SK-N-SH (cell line): ENCODE data around the gene XIST. TPM values are rescaled to one million over a fixed set of nuclear protein-coding genes. Genes with fewer than 3 reads are reported as not detected.

ENCODE experiments used
- CTCF ChIA-PET: fragments of 300-600, 350-600 bp; formaldehyde crosslinking; extraction: SDS; loops from one replicate; lab custom pipeline; 2021; lab: Yijun Ruan, JAX
- POLR2A ChIA-PET: fragments of 350-600 bp; sonication (Branson Sonifier 250); formaldehyde crosslinking; extraction: SDS; loops from one replicate; lab custom pipeline; 2020; ENCODE audit warnings: antibody characterized with exemption, inconsistent platforms; lab: Yijun Ruan, JAX
- DNase-seq: peaks from one replicate; pipeline ENCODE4 v3.0.0; 2012
- H2AFZ ChIP-seq: fragments of 200-600 bp; sonication (generic); 2 replicates; pipeline ENCODE4 v1.8.1; 2016; ENCODE audit warnings: antibody characterized with exemption, mild to moderate bottlenecking, low read depth
- H3F3A ChIP-seq: fragments of 200-600 bp; sonication (generic); replicated peaks from 2 replicates; pipeline ENCODE3; 2016; ENCODE audit warnings: antibody characterized with exemption, mild to moderate bottlenecking; ENCODE audit not compliant: insufficient read depth
- H3K27ac ChIP-seq, 2 experiments: fragments of 200-500 bp in 1 of 2; fragments of 200-600 bp in 1 of 2; sonication (Bioruptor generic) in 1 of 2; sonication (generic), shearing (Covaris generic) in 1 of 2; 2 replicates each; pipeline versions ENCODE4 v1.5.1 to v1.6.1; 2014 to 2016; ENCODE audit warnings: low read depth in 2 of 2, inconsistent platforms in 1 of 2, low read length in 1 of 2, mild to moderate bottlenecking in 1 of 2, mixed read lengths in 1 of 2
- H3K27me3 ChIP-seq: fragments of 200-600 bp; sonication (generic), shearing (Covaris generic); 2 replicates; pipeline ENCODE4 v1.6.1; 2016; ENCODE audit warnings: mixed run types; ENCODE audit not compliant: insufficient read depth
- H3K36me3 ChIP-seq, 2 experiments: fragments of 200-500 bp in 1 of 2; fragments of 200-600 bp in 1 of 2; sonication (Bioruptor generic) in 1 of 2; sonication (generic) in 1 of 2; replicated peaks in 1 of 2; 2 replicates each; pipeline versions ENCODE3 to v1.5.1; 2014 to 2016; ENCODE audit warnings: low read length in 1 of 2, mild to moderate bottlenecking in 1 of 2; ENCODE audit not compliant: insufficient read depth in 2 of 2, control insufficient read depth in 1 of 2
- H3K4me1 ChIP-seq, 2 experiments: fragments of 200-500 bp in 1 of 2; fragments of 200-600 bp in 1 of 2; sonication (Bioruptor generic) in 1 of 2; sonication (generic), shearing (Covaris generic) in 1 of 2; 2 replicates each; pipeline versions ENCODE4 v1.5.1 to v1.6.1; 2014 to 2016; ENCODE audit warnings: low read depth in 1 of 2, low read length in 1 of 2, mixed run types in 1 of 2; ENCODE audit not compliant: insufficient read depth in 2 of 2, control insufficient read depth in 1 of 2
- H3K4me2 ChIP-seq: fragments of 200-600 bp; sonication (generic), shearing (Covaris generic); 2 replicates; pipeline ENCODE4 v1.6.1; 2017; ENCODE audit warnings: mixed run types
- H3K4me3 ChIP-seq, 2 experiments: fragments of 200-500 bp in 1 of 2; fragments of 200-600 bp in 1 of 2; sonication (Bioruptor generic) in 1 of 2; sonication (generic), shearing (Covaris generic) in 1 of 2; 2 replicates each; pipeline versions ENCODE4 v1.5.1 to v1.8.1; 2014 to 2016; ENCODE audit warnings: low read depth in 2 of 2, inconsistent platforms in 1 of 2, low read length in 1 of 2, mild to moderate bottlenecking in 1 of 2, mixed read lengths in 1 of 2, moderate library complexity in 1 of 2
- H3K79me2 ChIP-seq: fragments of 200-600 bp; sonication (generic); 2 replicates; pipeline ENCODE4 v1.8.1; 2017; ENCODE audit warnings: mild to moderate bottlenecking; ENCODE audit not compliant: insufficient read depth
- H3K9ac ChIP-seq: fragments of 200-600 bp; sonication (generic); 2 replicates; pipeline ENCODE4 v1.6.1; 2017; ENCODE audit warnings: mixed run types
- H3K9me2 ChIP-seq: fragments of 200-600 bp; sonication (generic); 2 replicates; pipeline ENCODE4 v1.6.1; 2017; ENCODE audit warnings: mixed run types
- H3K9me3 ChIP-seq: fragments of 200-600 bp; sonication (generic); 2 replicates; pipeline ENCODE4 v1.6.1; 2017; ENCODE audit warnings: mixed run types, mild to moderate bottlenecking, moderate library complexity
- H4K20me1 ChIP-seq: fragments of 200-600 bp; sonication (generic); 2 replicates; pipeline ENCODE4 v1.6.1; 2017; ENCODE audit warnings: mild to moderate bottlenecking, mixed run types; ENCODE audit not compliant: insufficient read depth
- CHD2 ChIP-seq: fragments of 150-350 bp; IDR thresholded peaks from 2 replicates; pipeline ENCODE4 v1.6.1; 2018; ENCODE audit warnings: low read length; ENCODE audit not compliant: partially characterized antibody
- EP300 ChIP-seq, 2 experiments: IDR thresholded peaks; 2 replicates each; pipeline versions ENCODE4 v1.4.0 to v1.6.1; 2012; ENCODE audit warnings: borderline replicate concordance in 1 of 2, low read depth in 1 of 2, low read length in 1 of 2
- EZH2phosphoT487 ChIP-seq: fragments of 200-600 bp; sonication (generic); IDR thresholded peaks from 2 replicates; pipeline ENCODE4 v1.6.1; 2017; ENCODE audit warnings: low read depth, mixed run types, mild to moderate bottlenecking, antibody characterized with exemption, moderate library complexity, borderline replicate concordance
- FOSL2 ChIP-seq: IDR thresholded peaks from 2 replicates; pipeline ENCODE4 v1.4.0; 2012; ENCODE audit warnings: low read depth, mild to moderate bottlenecking, moderate library complexity, borderline replicate concordance
- FOXJ3 ChIP-seq: sonication (generic); formaldehyde crosslinking; IDR thresholded peaks from 2 replicates; pipeline ENCODE4 v1.5.1; 2020; ENCODE audit warnings: mild to moderate bottlenecking, missing genetic modification reagents
- FOXM1 ChIP-seq: IDR thresholded peaks from 2 replicates; pipeline ENCODE4 v1.4.0; 2012; ENCODE audit warnings: low read depth, mild to moderate bottlenecking
- GABPA ChIP-seq: IDR thresholded peaks from 2 replicates; pipeline ENCODE4 v1.4.0; 2012; ENCODE audit warnings: low read depth, mild to moderate bottlenecking
- GATA2 ChIP-seq: sonication (generic); formaldehyde crosslinking; IDR thresholded peaks from 2 replicates; pipeline ENCODE4 v1.5.0; 2020; ENCODE audit warnings: mild to moderate bottlenecking, missing genetic modification reagents
- NFIC ChIP-seq: IDR thresholded peaks from 2 replicates; pipeline ENCODE4 v1.4.0; 2012; ENCODE audit warnings: borderline replicate concordance
- POLR2AphosphoS5 ChIP-seq: IDR thresholded peaks from 2 replicates; pipeline ENCODE4 v1.6.1; 2012; ENCODE audit warnings: low read depth, low read length
- RAD21 ChIP-seq: IDR thresholded peaks from 2 replicates; pipeline ENCODE4 v1.6.1; 2012; ENCODE audit warnings: mild to moderate bottlenecking, low read length
- RCOR1 ChIP-seq: fragments of 150-350 bp; IDR thresholded peaks from 2 replicates; pipeline ENCODE4 v1.6.1; 2017; ENCODE audit warnings: antibody characterized with exemption, low read length
- RFX5 ChIP-seq: IDR thresholded peaks from 2 replicates; pipeline ENCODE4 v1.6.1; 2012; ENCODE audit warnings: mild to moderate bottlenecking, improper control_type of control experiment, low read length
- RXRA ChIP-seq: IDR thresholded peaks from 2 replicates; pipeline ENCODE4 v1.4.0; 2012; ENCODE audit warnings: low read depth, mild to moderate bottlenecking, borderline replicate concordance
- SIN3A ChIP-seq: IDR thresholded peaks from 2 replicates; pipeline ENCODE4 v1.6.1; 2012; ENCODE audit warnings: low read depth, mild to moderate bottlenecking, low read length, moderate library complexity, borderline replicate concordance
- SMC3 ChIP-seq: IDR thresholded peaks from 2 replicates; pipeline ENCODE4 v1.6.1; 2012; ENCODE audit warnings: low read depth, low read length, improper control_type of control experiment
- TAF1 ChIP-seq: IDR thresholded peaks from 2 replicates; pipeline ENCODE4 v1.6.1; 2012; ENCODE audit warnings: low read depth, mild to moderate bottlenecking, low read length, moderate library complexity, borderline replicate concordance
- YY1 ChIP-seq: IDR thresholded peaks from 2 replicates; pipeline ENCODE4 v1.4.0; 2012; ENCODE audit warnings: low read depth, mild to moderate bottlenecking
- WGBS: methylation state at CpG from one replicate; pipeline ENCODE4 v1.1.6; 2017; ENCODE audit warnings: low lambda C conversion rate; 5-methylcytosine and 5-hydroxymethylcytosine counted together
- polyA plus RNA-seq, 3 experiments: library from polyadenylated mRNA; depleted of rRNA; stranded (reverse); fragments of >200 nt; gene quantifications; 2 replicates each; pipeline ENCODE4 v1.2.3, GENCODE V29; 2012
- TF ChIP-seq, protein P1 (sequence below): IDR thresholded peaks from 2 replicates; pipeline ENCODE4; 2012
- TF ChIP-seq, protein P2 (sequence below): fragments of 150-350 bp; IDR thresholded peaks from 2 replicates; pipeline ENCODE4 v1.6.1; 2017; ENCODE audit warnings: antibody characterized with exemption, low read length, low read depth, borderline replicate concordance
- TF ChIP-seq, protein P3 (sequence below): fragments of 200-600 bp; sonication (generic); IDR thresholded peaks from 2 replicates; pipeline ENCODE4 v1.6.1; 2017; ENCODE audit warnings: antibody characterized with exemption, mild to moderate bottlenecking, moderate library complexity
- TF ChIP-seq, protein P4 (sequence below): IDR thresholded peaks from 2 replicates; pipeline ENCODE4 v1.4.0; 2012; ENCODE audit warnings: low read depth, borderline replicate concordance
- TF ChIP-seq, protein P5 (sequence below): fragments of 150-350 bp; IDR thresholded peaks from 2 replicates; pipeline ENCODE4 v1.6.1; 2016; ENCODE audit warnings: mild to moderate bottlenecking, low read depth, low read length
- TF ChIP-seq, protein P6 (sequence below): IDR thresholded peaks from 2 replicates; pipeline ENCODE4 v1.4.0; 2012; ENCODE audit warnings: low read depth

XIST gene
- polyA plus RNA-seq, 1 of the 3 experiments (the other 2 are of a cell fraction) = 135 TPM

DNA sequence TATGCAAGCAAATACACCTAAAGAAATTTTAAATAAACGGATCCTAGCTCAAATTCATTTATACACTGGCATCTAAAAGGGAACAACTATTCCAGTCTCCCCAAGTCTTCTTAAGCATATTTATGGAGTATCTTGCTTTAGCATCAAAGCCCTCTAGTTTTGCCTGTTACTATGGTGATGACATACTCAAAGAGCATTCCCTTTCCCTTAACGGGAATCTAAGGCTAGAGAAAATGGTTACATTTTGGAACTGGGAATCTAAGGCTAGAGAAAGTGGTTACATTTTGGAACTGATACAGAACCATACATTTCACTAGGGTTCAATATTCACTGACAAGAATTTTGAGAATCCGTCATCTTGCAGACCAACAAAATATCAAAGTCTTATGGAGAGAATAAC lies 18.3 kb downstream of the XIST start:
- H3K9me3 ChIP-seq = no peaks in the 10 kb centered on the region
- 32% methylated on average over 3 of the region's 3 CpGs for WGBS
- DNase-seq = no peak
- no peak overlapping the region for H3K9ac ChIP-seq
- H2AFZ ChIP-seq = no peak overlapping the region
- H3K27ac ChIP-seq = no peak overlapping the region
- peaks cover 100% of the 10 kb centered on the region for H3K79me2 ChIP-seq
- H3K4me1 ChIP-seq = no peaks in the 10 kb centered on the region
- CTCF ChIA-PET = interaction anchor here (1.8 kb wide), 1 partner anchor 21 kb away, joined by 4 read pairs; no protein-coding TSS in a partner anchor
- H3K27me3 ChIP-seq = no peaks in the 10 kb centered on the region
- H3K36me3 ChIP-seq = peaks cover 49 to 55% of the 10 kb centered on the region in 2 experiments
- TF ChIP-seq RAD21 = no peak
- TF ChIP-seq, protein P1, sequence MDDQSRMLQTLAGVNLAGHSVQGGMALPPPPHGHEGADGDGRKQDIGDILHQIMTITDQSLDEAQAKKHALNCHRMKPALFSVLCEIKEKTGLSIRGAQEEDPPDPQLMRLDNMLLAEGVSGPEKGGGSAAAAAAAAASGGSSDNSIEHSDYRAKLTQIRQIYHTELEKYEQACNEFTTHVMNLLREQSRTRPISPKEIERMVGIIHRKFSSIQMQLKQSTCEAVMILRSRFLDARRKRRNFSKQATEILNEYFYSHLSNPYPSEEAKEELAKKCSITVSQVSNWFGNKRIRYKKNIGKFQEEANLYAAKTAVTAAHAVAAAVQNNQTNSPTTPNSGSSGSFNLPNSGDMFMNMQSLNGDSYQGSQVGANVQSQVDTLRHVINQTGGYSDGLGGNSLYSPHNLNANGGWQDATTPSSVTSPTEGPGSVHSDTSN = no peak
- TF ChIP-seq FOSL2 = no peak
- no peak for TF ChIP-seq GATA2
- no peak for TF ChIP-seq SIN3A
- no peak for TF ChIP-seq FOXJ3 (CRISPR knock-in tag)
- TF ChIP-seq, all 33 proteins: peak for 0
- Histone ChIP-seq H3F3A (peaks cover 4% of the 10 kb centered on the region), H4K20me1 (peaks cover 100% of the 10 kb centered on the region), H3K4me3 (no peak overlapping the region), H3K4me2 (no peak overlapping the region), H3K9me2 (no peaks in the 10 kb centered on the region)
- POLR2A ChIA-PET = no interaction called here

DNA sequence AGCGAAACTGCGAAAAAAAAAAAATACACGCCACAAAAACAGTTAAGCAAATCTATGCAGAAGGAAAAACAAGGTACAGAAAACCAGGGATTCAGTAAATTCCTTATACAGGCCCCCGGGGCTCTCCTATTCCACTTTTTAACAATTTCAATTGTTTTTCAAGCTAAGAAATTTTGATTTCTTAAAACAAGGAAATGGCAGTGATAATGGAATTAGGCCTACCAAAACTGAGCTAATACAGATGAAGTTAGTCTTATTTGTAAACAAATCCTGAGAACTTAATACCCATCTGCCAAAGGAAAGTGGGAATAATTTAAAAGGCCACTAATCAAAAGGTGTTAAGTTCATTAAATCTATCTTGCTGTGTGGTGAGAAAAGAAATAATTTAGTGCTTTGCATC lies 20.2 kb downstream of the XIST start:
- no peak overlapping the region for H3K4me2 ChIP-seq
- POLR2A ChIA-PET = interaction anchor here (0.7 kb wide), 1 partner anchor 11 kb away, joined by 3 read pairs; no protein-coding TSS in a partner anchor
- no peak overlapping the region for H2AFZ ChIP-seq
- 47% methylated on average over 4 of the region's 4 CpGs for WGBS
- no peak overlapping the region for H3K27ac ChIP-seq
- peaks cover 7% of the 10 kb centered on the region for H3F3A ChIP-seq
- H3K9ac ChIP-seq = no peak overlapping the region
- H3K4me1 ChIP-seq = no peaks in the 10 kb centered on the region
- no peaks in the 10 kb centered on the region for H3K9me2 ChIP-seq
- peaks cover 100% of the 10 kb centered on the region for H3K79me2 ChIP-seq
- H4K20me1 ChIP-seq = peaks cover 100% of the 10 kb centered on the region
- no peaks in the 10 kb centered on the region for H3K9me3 ChIP-seq
- peaks cover 60 to 62% of the 10 kb centered on the region in 2 experiments for H3K36me3 ChIP-seq
- TF ChIP-seq NFIC = no peak
- no peak for TF ChIP-seq CHD2
- TF ChIP-seq EP300 (IDR thresholded peaks at IDR 0.05; ENCODE audit: borderline replicate concordance in 1 of 2, low read depth in 1 of 2, low read length in 1 of 2) = no peak
- no peak for TF ChIP-seq FOXM1
- TF ChIP-seq RCOR1 = no peak
- no peak for TF ChIP-seq RFX5
- no peak for TF ChIP-seq YY1
- no peak for TF ChIP-seq FOSL2
- no peak for TF ChIP-seq GABPA
- TF ChIP-seq TAF1 = no peak
- TF ChIP-seq, protein P2, sequence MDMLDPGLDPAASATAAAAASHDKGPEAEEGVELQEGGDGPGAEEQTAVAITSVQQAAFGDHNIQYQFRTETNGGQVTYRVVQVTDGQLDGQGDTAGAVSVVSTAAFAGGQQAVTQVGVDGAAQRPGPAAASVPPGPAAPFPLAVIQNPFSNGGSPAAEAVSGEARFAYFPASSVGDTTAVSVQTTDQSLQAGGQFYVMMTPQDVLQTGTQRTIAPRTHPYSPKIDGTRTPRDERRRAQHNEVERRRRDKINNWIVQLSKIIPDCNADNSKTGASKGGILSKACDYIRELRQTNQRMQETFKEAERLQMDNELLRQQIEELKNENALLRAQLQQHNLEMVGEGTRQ = no peak
- TF ChIP-seq EZH2phosphoT487 = no peak
- no peak for TF ChIP-seq POLR2AphosphoS5
- no peak for TF ChIP-seq SMC3
- TF ChIP-seq, protein P3, sequence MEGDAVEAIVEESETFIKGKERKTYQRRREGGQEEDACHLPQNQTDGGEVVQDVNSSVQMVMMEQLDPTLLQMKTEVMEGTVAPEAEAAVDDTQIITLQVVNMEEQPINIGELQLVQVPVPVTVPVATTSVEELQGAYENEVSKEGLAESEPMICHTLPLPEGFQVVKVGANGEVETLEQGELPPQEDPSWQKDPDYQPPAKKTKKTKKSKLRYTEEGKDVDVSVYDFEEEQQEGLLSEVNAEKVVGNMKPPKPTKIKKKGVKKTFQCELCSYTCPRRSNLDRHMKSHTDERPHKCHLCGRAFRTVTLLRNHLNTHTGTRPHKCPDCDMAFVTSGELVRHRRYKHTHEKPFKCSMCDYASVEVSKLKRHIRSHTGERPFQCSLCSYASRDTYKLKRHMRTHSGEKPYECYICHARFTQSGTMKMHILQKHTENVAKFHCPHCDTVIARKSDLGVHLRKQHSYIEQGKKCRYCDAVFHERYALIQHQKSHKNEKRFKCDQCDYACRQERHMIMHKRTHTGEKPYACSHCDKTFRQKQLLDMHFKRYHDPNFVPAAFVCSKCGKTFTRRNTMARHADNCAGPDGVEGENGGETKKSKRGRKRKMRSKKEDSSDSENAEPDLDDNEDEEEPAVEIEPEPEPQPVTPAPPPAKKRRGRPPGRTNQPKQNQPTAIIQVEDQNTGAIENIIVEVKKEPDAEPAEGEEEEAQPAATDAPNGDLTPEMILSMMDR = no peak
- TF ChIP-seq, protein P4, sequence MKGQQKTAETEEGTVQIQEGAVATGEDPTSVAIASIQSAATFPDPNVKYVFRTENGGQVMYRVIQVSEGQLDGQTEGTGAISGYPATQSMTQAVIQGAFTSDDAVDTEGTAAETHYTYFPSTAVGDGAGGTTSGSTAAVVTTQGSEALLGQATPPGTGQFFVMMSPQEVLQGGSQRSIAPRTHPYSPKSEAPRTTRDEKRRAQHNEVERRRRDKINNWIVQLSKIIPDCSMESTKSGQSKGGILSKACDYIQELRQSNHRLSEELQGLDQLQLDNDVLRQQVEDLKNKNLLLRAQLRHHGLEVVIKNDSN = no peak
- TF ChIP-seq, protein P5, sequence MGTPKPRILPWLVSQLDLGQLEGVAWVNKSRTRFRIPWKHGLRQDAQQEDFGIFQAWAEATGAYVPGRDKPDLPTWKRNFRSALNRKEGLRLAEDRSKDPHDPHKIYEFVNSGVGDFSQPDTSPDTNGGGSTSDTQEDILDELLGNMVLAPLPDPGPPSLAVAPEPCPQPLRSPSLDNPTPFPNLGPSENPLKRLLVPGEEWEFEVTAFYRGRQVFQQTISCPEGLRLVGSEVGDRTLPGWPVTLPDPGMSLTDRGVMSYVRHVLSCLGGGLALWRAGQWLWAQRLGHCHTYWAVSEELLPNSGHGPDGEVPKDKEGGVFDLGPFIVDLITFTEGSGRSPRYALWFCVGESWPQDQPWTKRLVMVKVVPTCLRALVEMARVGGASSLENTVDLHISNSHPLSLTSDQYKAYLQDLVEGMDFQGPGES = no peak
- no peak for TF ChIP-seq RXRA
- TF ChIP-seq, protein P6, sequence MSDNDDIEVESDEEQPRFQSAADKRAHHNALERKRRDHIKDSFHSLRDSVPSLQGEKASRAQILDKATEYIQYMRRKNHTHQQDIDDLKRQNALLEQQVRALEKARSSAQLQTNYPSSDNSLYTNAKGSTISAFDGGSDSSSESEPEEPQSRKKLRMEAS = no peak
- TF ChIP-seq, all 33 proteins: peak for 0
- H3K4me3 ChIP-seq = no peak overlapping the region
- CTCF ChIA-PET = interaction anchor here (0.6 to 1.0 kb wide), 3 partner anchors 8 to 550 kb away, joined by 3 read pairs; no protein-coding TSS in a partner anchor
- no peak for DNase-seq
- no peaks in the 10 kb centered on the region for H3K27me3 ChIP-seq
